CMK (cell line): ENCODE measurements around the gene KNDC1.
"Not testable (repeated sequence)": the region's sequence is repeated elsewhere in the genome, so short reads cannot be mapped to it uniquely, and the experiment has no call there.

ENCODE experiments used
- DNase-seq: peaks from one replicate; pipeline ENCODE4 v3.0.0-alpha.2; 2010; ENCODE audit warnings: low read depth

Gene KNDC1

DNA sequence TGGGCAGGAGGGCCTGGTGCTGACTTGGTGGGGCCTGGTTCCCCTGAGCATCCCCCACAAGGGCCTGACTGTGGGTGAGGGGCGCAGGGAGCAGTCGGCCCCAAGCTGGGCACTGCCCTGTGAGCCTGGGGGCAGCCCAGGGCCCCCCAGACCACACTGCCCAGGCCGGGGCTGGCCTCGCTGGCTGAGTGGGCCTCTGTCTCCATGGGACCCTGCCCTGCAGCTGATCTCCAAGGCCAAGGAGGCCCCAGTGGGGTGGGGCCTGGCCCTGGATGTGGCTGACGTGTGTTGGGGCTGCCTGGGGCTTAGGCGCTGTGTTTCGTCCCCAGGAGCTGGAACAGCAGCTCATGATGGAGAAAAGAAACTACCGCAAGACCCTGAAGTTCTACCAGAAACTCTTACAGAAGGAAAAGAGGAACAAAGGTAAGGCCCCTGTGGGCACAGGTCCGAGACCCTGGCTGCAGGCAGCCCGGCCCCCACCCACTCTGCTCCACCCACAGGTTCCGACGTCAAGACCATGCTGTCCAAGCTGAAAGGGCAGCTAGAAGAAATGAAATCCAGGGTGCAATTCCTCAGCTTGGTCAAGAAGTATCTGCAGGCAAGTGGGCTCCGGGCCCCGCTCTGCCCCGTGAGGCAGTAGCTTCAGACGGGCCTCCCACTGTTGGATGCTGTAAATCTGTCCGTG is 46.5 kb downstream of the KNDC1 start:
- DNase-seq = no peak

DNA sequence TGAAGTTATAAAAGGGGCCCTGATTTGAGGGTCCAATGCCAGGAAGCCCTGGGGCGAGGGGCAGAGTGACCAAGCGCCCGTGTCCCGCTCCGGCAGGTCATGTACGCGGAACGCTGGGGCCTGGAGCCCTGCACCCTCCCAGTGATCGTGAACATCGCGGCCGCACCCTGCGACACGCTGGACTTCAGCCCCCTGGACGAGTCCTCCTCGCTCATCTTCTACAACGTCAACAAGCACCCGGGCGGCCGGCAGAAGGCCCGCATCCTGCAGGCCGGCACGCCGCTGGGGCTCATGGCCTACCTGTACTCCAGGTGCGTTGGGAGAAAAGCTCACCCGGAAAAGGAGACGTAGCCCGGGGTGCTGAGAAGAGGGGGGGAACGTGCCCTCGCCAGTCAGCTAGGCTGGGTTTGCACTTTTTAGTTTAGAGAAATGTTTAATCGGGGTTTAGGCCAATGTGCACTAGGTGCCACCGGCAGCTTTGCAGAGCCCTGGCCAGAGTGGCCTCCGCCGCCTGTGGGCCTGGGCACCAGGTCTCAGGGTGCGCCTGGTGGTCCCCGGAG is 47.1 kb downstream of the KNDC1 start:
- no peak for DNase-seq

DNA sequence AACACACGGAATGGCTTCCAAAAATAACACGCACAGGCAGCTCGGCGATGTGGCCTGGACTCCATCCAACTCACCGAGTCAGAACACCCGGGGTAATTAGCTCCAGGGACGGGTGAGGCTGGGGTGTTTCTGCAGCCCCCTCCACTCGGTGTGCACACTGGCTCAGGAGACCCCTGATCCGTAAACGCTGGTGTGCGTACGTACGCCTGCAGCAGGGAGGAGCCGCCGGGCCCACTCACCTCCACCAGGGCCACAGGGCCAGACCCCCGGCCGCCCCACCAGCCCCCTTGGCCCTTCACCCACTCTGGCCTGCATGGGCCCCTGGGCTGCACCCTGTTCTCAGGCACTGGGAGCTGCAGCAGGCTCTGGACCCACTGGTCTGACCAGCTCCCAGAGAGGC is 47.6 kb downstream of the KNDC1 start:
- no peak for DNase-seq

DNA sequence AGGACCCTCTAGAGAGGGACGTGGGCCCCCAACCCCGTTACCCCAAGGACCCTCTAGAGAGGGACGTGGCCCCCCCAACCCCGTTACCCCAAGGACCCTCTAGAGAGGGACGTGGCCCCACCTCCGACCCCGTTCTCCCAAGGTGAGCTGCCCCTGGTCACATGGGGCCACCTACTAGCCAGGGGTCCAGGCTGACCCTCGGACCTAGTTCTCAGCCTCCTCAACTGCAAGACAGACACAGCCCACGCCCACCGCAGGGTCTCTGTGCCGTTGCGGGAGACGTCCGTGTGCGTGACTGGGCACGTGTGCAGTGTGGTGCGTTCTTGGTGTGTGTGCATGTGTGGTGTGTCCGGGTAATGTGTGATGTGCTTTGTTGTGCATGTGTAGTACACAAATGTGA is 48.4 kb downstream of the KNDC1 start:
- no peak for DNase-seq

DNA sequence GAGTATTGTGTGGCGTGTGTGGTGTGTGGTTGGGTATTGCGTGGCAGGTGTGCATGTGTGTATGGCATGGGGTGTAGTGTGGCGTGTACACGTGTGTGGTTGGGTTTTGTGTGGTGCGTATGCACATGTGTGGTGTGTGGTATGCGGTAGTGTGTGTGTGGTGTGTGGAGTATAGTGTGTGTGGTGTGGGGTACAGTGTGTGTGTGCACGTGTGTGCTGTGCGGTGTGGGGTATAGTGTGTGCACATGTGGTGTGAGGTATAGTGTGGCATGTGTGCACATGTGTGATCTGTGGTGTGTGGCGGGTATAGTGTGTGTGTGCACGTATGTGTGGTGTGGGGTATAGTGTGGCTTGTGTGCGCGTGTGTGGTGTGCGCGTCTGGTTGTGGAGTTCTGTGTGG is 49.1 kb downstream of the KNDC1 start:
- DNase-seq = no peak

DNA sequence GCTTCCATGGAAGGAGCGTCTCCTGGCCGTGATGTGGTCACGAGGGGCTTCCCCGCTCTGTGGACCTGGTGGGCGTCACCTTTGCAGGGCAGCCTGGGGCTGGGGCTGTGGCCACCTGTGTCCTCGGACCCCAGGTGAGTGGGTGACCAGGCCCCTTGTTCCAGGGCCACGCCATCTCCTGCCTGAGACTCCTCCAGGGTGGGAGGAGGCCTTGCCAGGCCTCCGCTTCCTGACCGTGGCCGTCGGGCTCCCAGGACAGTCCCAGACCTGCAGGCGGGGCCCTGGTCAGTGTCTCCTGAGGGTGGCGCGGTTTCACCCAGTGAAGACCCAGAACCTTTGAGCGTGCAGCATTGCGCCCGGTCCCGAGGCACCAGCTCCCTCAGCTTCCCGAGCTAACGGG is 49.6 kb downstream of the KNDC1 start:
- DNase-seq = no peak

DNA sequence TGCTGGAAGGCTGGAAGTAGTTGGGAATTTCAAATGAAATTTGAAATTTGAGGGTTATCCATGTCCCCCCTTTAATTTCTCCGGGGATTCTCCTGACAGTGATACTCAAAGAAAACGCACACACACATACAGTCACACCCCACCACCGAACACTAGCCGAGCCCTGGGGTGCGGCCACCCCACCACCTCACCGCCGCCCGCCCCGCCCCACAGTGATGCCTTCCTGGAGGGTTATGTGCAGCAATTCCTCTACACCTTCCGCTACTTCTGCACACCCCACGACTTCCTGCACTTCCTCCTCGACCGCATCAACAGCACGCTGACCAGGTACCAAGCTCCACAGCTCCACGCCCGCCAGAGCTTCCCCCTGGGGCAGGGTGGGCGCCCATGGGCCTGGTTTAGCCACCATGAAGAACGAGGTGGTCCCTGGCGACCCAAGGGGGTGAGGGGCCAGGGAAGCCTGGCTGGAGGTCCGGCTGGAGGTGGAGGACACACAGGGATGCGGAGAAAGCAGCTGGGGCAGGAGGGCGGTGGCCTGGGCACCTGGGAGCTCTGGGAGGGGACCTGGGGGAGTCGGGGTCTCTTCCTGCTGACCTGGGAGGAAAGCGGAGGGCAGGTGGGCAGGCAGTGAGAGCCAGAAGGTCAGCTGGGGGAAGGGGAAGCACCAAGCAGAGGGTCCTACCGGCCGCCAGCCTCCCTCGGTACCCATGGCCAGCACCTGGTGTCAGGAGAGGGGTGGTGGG is 50.5 kb downstream of the KNDC1 start:
- DNase-seq = no peak

DNA sequence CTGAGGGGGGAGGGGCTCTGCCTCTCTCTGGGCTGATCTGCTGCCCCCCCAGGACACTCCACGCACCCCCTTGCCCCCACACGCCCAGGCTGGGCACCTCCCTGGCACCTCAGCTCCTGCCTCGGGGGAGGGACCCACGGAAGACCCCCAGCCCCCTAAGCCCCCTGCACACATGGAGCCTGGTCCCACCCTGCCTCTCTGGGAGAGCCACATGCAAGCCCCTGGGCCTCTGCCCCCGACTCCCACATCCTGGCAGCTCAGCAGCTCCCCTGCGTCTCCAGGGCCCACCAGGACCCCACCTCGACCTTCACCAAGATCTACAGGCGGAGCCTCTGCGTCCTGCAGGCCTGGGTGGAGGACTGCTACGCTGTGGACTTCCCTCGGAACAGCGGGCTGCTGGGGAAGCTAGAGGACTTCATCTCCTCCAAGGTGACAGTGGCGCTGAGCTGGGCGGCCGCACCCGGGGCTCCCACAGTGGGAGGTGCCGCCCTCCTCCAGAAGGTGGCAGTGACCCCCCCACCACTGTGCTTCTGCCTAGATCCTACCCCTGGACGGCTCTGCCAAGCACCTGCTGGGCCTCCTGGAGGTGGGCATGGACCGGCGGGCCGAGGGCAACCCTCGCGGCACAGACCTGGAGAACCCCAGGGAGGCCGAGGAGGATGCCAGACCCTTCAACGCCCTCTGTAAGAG is 51.3 kb downstream of the KNDC1 start:
- no peak for DNase-seq

DNA sequence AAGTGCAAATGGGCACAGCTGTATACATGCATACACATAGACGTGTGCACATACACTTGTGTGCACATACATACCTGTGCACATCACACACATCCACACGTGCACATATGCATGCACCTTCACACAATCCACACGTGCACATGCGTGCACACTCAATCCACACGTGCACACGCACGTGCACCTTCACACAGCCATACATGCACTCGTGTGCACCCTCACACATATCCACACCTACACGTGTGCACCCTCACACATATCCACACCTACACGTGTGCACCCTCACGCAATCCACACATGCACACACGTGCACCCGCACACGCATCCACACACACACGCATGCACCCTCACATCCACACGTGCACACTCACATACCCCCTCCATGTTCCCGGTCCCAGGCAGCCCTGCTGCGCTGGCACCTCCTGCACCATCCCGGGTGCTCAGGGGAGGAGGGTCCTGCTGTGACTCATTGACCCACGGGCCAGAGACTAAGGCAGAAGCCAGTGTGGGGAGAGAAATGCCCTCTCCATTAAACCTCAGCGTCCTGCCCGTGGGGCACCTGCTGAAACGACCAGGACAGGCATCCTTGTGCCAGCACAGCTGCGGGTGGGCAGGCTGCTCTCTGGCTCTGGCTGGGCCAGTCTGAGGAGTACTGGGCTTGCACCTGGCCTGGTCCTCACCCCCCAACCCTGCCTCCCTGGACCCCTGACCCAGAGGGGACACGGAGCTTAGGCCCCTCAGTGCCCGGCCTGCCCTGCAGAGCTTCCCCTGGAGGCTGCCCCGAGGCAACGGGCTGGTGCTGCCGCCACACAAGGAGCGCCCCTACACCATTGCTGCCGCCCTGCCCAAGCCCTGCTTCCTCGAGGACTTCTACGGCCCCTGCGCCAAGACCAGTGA is 52.2 kb downstream of the KNDC1 start:
- no peak for DNase-seq

DNA sequence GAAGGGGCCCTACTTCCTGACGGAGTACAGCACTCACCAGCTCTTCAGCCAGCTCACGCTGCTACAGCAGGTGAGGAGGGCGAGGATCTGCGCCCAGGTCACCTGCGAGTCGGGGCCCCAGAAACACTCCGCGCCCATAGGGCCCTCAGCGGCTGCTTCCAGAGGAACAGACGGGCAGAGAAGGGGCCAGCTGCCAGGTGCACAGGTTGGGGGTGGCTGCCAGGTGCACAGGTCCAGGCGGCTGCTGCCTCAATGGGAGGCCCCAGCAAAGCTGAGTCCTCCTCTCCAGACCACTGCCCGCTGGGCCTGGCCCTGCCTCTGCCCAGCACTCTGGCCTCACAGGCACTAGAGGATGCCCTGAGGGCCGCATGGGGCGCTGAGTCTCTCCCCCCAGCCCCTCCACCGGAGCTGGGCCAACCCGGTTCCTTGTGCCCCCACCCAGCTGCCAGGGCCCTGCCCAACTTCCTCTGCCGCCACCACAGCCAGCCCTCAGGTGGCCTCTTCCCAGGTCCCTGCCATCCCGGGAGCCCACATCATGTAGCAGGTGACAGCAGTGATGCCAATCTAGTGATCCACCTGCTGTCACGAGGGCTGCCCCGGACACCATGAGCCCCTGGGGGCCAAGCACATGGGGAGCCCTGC is 53.0 kb downstream of the KNDC1 start:
- DNase-seq = no peak

DNA sequence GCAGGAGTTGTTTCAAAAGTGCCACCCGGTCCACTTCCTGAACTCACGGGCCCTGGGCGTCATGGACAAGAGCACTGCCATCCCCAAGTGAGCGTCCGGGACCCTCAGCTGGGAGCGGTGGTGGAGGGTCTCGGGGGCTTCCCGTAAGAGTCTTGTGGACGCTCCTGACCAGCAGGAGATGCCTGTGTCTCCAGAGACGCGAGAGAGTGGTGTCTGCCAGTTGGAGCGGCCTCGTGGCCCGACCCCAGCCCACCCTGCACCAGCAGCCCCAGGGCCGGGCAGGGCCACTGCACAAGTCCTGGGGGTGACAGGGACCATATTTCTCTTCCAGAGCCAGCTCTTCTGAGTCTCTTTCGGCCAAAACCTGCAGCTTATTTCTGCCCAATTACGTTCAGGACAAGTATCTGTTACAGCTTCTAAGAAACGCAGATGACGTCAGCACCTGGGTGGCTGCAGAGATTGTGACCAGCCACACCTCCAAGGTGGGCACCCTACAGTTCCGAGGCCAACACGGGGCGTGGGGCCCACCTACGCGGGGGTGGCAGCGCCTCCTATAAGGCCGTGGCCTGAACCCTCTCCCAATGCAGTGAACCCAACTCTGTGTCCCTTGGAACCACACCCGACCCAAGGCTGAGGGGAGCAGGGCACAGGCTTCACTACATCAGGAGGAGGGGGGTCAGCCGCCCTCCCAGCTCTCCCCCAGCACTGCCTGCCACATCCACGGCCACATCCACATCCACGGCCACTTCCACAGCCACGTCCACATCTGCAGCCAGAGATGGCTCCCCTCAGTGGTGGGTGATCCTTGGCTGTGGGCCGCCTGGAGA is 53.8 kb downstream of the KNDC1 start:
- no peak for DNase-seq

DNA sequence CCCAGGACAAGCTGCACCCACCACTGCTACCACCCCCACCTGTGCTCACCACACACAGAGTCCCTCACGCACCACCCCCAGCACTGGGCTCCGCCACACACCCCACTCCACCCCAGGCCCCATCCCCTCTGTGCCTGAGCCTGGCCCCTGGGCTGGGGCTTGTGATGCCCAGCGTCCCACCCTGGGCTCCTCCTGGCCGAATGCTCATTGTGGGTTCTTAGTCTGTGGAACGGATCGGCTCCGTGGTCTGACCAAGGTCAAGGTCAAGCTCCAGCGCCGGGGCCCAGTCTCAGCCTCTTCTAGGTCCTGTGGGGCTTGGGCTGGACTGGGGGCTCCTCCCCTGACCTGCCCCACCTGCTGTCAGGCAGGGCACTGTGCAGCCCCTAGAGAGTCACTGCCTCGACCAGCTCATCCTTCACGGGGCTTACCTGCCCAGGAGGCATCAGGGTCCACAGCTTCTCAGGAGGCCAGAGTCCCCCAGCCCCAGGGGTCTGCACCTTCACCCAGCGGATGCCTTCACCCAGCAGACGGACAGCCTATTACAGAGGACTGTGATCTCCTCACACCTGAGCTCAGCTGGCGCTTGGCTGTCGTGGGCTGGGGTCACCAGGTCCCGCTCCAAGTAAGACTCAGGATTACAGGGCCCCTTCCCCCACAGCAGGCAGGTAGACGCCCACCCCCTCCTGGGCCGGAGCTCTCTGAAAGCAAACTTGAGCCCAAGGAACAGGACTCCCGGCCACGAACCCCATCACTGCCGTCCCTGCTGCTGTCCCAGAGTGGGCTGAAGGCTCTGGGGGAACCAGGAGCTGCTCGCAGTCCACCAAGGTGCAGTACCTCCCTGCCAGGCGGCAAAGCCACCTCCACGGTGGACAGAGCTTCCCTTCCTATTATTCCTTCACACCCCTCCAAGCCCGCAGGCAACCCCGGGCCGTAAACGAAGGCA is 54.7 kb downstream of the KNDC1 start:
- DNase-seq = no peak

DNA sequence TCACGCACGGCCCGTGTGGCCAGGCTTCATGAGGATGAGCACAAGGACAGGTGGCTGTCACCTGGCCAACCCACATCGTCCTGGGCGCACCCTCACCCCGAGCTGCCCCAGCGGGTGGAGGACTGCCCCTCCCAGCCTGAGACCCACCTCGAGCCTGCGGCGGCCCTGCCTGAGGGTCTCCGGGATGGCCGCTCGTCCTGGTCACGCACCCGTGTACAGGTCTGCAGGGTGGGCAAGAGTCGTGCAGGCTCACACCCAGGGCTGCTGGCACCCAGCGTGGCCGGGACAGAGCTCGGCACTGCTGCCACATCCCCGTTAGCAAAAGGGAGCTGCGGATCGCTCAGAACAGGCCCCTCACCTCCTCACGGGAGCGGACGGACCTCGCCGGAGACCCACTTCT is 55.6 kb downstream of the KNDC1 start:
- no peak for DNase-seq

DNA sequence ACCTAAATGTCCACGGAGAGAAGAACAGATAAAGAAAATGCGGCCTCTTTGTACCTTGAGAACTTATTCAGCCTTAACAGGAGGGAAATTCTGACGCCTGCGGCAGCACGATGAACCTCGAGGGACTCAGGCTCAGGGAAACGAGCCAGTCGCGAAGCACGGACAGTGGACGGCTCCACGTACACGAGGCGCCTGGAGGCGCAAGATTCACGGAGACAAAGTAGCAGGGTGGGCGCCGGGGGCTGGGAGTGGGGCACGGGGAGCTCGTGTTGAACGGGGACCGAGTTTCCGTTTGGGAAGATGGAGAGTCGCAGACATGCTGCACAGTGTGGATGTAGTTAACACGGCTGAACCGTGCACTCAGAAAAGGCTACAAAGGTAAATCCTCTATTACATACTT is 56.8 kb downstream of the KNDC1 start:
- DNase-seq = no peak

DNA sequence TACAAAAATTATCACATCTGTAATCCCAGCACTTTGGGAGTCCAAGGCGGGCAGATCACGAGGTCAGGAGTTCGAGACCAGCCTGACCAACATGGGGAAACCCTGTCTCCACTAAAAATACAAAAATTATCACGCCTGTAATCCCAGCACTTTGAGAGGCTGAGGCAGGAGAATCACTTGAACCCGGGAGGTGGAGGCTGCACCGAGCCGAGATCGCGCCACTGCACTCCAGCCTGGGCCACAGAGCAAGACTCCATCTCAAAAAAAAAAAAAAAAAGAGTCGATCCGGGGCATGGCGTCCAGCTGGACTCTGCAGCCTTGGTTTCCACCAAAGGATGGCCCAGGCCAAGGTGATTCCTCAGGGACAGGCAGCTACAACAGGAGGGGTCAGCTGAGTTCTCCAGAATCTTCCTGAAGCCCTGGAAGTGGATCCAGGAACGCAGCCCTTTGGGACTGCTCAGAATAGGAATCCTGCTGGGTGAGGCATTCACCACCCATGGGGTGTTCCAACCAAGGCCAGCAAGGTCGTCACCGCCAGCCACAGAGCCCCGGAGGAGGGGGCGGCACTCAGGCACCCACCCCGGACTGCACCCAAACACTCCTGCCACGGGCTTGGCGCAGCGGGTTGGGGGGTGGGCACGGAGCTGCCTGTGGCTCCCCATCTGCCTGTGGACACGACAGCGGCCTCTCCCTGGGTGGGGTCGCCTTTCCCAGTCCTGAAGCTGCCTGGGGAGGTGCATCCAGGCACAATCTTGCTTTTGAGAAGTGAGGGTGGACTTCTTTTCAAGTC is 58.0 kb downstream of the KNDC1 start:
- DNase-seq = no peak

DNA sequence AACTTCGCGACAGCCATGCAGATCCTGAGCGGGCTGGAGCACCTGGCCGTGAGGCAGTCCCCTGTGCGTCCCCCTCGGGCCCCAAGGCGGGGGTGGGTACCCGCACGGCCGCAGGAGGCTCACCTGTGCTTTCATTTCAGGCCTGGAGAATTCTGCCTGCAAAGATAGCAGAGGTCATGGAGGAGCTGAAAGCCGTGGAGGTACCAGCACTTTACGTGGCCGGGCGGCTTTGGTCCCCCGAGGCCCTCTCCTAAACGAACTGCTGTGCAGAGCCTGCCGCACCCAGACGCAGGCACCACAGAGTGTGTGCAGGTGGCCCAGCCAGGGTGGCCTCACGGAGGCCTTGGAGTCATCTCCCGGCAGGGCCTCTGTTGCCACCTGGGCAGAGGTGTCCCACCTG is 58.9 kb downstream of the KNDC1 start:
- no peak for DNase-seq

DNA sequence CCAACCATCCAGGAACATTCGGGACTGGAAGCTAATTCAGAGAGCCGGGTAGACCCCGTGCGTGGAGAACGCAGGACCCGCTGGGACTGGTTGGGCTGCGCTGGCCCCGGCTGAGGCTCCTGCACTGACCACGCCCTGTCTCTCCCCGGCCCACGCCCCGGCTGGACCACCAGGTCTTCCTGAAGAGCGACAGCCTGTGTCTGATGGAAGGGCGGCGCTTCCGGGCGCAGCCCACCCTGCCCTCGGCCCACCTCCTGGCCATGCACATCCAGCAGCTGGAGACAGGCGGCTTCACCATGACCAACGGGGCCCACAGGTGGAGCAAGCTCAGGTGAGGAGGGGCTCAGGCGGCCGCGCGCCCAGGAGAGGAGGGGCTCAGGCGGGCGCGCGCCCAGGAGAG is 59.8 kb downstream of the KNDC1 start:
- no peak for DNase-seq

DNA sequence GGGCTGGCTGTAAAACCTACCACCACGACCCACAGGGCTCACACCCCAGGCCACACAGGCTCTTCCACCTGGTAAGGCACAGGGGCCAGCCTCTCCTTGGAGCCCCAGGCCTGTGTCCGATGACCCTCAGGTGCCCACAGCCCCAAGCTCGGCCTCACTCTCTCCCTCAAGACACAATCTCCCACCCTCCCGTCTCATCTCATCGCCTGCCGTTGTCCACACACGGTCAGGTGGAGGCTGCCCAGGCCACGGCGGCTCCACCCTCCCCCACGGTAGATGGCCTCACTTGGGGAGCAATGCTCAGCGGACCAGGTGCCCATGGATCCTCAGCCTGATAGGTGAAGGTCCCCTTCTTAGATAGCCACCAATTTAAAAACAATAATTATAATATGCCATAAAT is 61.3 kb downstream of the KNDC1 start:
- DNase-seq = no peak

DNA sequence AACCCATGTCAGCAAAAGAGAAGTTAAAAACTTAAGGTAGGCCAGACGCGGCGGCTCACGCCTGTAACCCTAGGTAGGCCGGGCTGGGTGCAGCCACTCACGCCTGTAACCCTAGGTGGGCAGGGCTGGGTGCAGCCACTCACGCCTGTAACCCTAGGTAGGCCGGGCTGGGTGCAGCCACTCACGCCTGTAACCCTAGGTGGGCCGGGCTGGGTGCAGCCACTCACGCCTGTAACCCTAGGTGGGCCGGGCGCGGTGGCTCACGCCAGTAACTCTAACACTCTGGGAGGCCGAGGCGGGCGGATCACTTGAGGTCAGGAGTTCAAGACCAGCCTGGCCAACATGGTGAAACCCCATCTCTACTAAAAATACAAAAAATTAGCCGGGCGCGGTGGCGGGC is 61.7 kb downstream of the KNDC1 start:
- DNase-seq = not testable (repeated sequence)
